SK-N-SH (cell line): ENCODE results near the gene PDGFC. TPM values are rescaled to one million over a fixed set of nuclear protein-coding genes. Genes with fewer than 3 reads are reported as not detected.

Experiments used
- CTCF ChIA-PET: fragments of 300-600, 350-600 bp; formaldehyde crosslinking; extraction: SDS; loops from one replicate; lab custom pipeline; 2021; lab: Yijun Ruan, JAX
- POLR2A ChIA-PET: fragments of 350-600 bp; sonication (Branson Sonifier 250); formaldehyde crosslinking; extraction: SDS; loops from one replicate; lab custom pipeline; 2020; ENCODE audit warnings: antibody characterized with exemption, inconsistent platforms; lab: Yijun Ruan, JAX
- DNase-seq: peaks from one replicate; pipeline ENCODE4 v3.0.0; 2012
- H2AFZ ChIP-seq: fragments of 200-600 bp; sonication (generic); 2 replicates; pipeline ENCODE4 v1.8.1; 2016; ENCODE audit warnings: antibody characterized with exemption, mild to moderate bottlenecking, low read depth
- H3F3A ChIP-seq: fragments of 200-600 bp; sonication (generic); replicated peaks from 2 replicates; pipeline ENCODE3; 2016; ENCODE audit warnings: antibody characterized with exemption, mild to moderate bottlenecking; ENCODE audit not compliant: insufficient read depth
- H3K27ac ChIP-seq, 2 experiments: fragments of 200-500 bp in 1 of 2; fragments of 200-600 bp in 1 of 2; sonication (Bioruptor generic) in 1 of 2; sonication (generic), shearing (Covaris generic) in 1 of 2; 2 replicates each; pipeline versions ENCODE4 v1.5.1 to v1.6.1; 2014 to 2016; ENCODE audit warnings: low read depth in 2 of 2, inconsistent platforms in 1 of 2, low read length in 1 of 2, mild to moderate bottlenecking in 1 of 2, mixed read lengths in 1 of 2
- H3K27me3 ChIP-seq: fragments of 200-600 bp; sonication (generic), shearing (Covaris generic); 2 replicates; pipeline ENCODE4 v1.6.1; 2016; ENCODE audit warnings: mixed run types; ENCODE audit not compliant: insufficient read depth
- H3K36me3 ChIP-seq, 2 experiments: fragments of 200-500 bp in 1 of 2; fragments of 200-600 bp in 1 of 2; sonication (Bioruptor generic) in 1 of 2; sonication (generic) in 1 of 2; replicated peaks in 1 of 2; 2 replicates each; pipeline versions ENCODE3 to v1.5.1; 2014 to 2016; ENCODE audit warnings: low read length in 1 of 2, mild to moderate bottlenecking in 1 of 2; ENCODE audit not compliant: insufficient read depth in 2 of 2, control insufficient read depth in 1 of 2
- H3K4me1 ChIP-seq, 2 experiments: fragments of 200-500 bp in 1 of 2; fragments of 200-600 bp in 1 of 2; sonication (Bioruptor generic) in 1 of 2; sonication (generic), shearing (Covaris generic) in 1 of 2; 2 replicates each; pipeline versions ENCODE4 v1.5.1 to v1.6.1; 2014 to 2016; ENCODE audit warnings: low read depth in 1 of 2, low read length in 1 of 2, mixed run types in 1 of 2; ENCODE audit not compliant: insufficient read depth in 2 of 2, control insufficient read depth in 1 of 2
- H3K4me2 ChIP-seq: fragments of 200-600 bp; sonication (generic), shearing (Covaris generic); 2 replicates; pipeline ENCODE4 v1.6.1; 2017; ENCODE audit warnings: mixed run types
- H3K4me3 ChIP-seq, 2 experiments: fragments of 200-500 bp in 1 of 2; fragments of 200-600 bp in 1 of 2; sonication (Bioruptor generic) in 1 of 2; sonication (generic), shearing (Covaris generic) in 1 of 2; 2 replicates each; pipeline versions ENCODE4 v1.5.1 to v1.8.1; 2014 to 2016; ENCODE audit warnings: low read depth in 2 of 2, inconsistent platforms in 1 of 2, low read length in 1 of 2, mild to moderate bottlenecking in 1 of 2, mixed read lengths in 1 of 2, moderate library complexity in 1 of 2
- H3K79me2 ChIP-seq: fragments of 200-600 bp; sonication (generic); 2 replicates; pipeline ENCODE4 v1.8.1; 2017; ENCODE audit warnings: mild to moderate bottlenecking; ENCODE audit not compliant: insufficient read depth
- H3K9ac ChIP-seq: fragments of 200-600 bp; sonication (generic); 2 replicates; pipeline ENCODE4 v1.6.1; 2017; ENCODE audit warnings: mixed run types
- H3K9me2 ChIP-seq: fragments of 200-600 bp; sonication (generic); 2 replicates; pipeline ENCODE4 v1.6.1; 2017; ENCODE audit warnings: mixed run types
- H3K9me3 ChIP-seq: fragments of 200-600 bp; sonication (generic); 2 replicates; pipeline ENCODE4 v1.6.1; 2017; ENCODE audit warnings: mixed run types, mild to moderate bottlenecking, moderate library complexity
- H4K20me1 ChIP-seq: fragments of 200-600 bp; sonication (generic); 2 replicates; pipeline ENCODE4 v1.6.1; 2017; ENCODE audit warnings: mild to moderate bottlenecking, mixed run types; ENCODE audit not compliant: insufficient read depth
- CHD2 ChIP-seq: fragments of 150-350 bp; IDR thresholded peaks from 2 replicates; pipeline ENCODE4 v1.6.1; 2018; ENCODE audit warnings: low read length; ENCODE audit not compliant: partially characterized antibody
- ELF1 ChIP-seq: IDR thresholded peaks from 2 replicates; pipeline ENCODE4 v1.4.0; 2012
- FOSL2 ChIP-seq: IDR thresholded peaks from 2 replicates; pipeline ENCODE4 v1.4.0; 2012; ENCODE audit warnings: low read depth, mild to moderate bottlenecking, moderate library complexity, borderline replicate concordance
- FOXM1 ChIP-seq: IDR thresholded peaks from 2 replicates; pipeline ENCODE4 v1.4.0; 2012; ENCODE audit warnings: low read depth, mild to moderate bottlenecking
- GABPA ChIP-seq: IDR thresholded peaks from 2 replicates; pipeline ENCODE4 v1.4.0; 2012; ENCODE audit warnings: low read depth, mild to moderate bottlenecking
- GATA2 ChIP-seq: sonication (generic); formaldehyde crosslinking; IDR thresholded peaks from 2 replicates; pipeline ENCODE4 v1.5.0; 2020; ENCODE audit warnings: mild to moderate bottlenecking, missing genetic modification reagents
- IRF3 ChIP-seq: fragments of 150-350 bp; IDR thresholded peaks from 2 replicates; pipeline ENCODE4 v1.6.1; 2016; ENCODE audit warnings: mild to moderate bottlenecking, low read depth, low read length
- JUND ChIP-seq: IDR thresholded peaks from 2 replicates; pipeline ENCODE4 v1.4.0; 2012
- MAX ChIP-seq: IDR thresholded peaks from 2 replicates; pipeline ENCODE4 v1.4.0; 2012; ENCODE audit warnings: low read depth
- NRF1 ChIP-seq: IDR thresholded peaks from 2 replicates; pipeline ENCODE4 v1.6.1; 2012; ENCODE audit warnings: low read depth, mild to moderate bottlenecking, low read length
- PBX3 ChIP-seq: IDR thresholded peaks from 2 replicates; pipeline ENCODE4; 2012
- RAD21 ChIP-seq: IDR thresholded peaks from 2 replicates; pipeline ENCODE4 v1.6.1; 2012; ENCODE audit warnings: mild to moderate bottlenecking, low read length
- RCOR1 ChIP-seq: fragments of 150-350 bp; IDR thresholded peaks from 2 replicates; pipeline ENCODE4 v1.6.1; 2017; ENCODE audit warnings: antibody characterized with exemption, low read length
- RFX5 ChIP-seq: IDR thresholded peaks from 2 replicates; pipeline ENCODE4 v1.6.1; 2012; ENCODE audit warnings: mild to moderate bottlenecking, improper control_type of control experiment, low read length
- SMC3 ChIP-seq: IDR thresholded peaks from 2 replicates; pipeline ENCODE4 v1.6.1; 2012; ENCODE audit warnings: low read depth, low read length, improper control_type of control experiment
- TCF12 ChIP-seq: IDR thresholded peaks from 2 replicates; pipeline ENCODE4 v1.4.0; 2012
- TEAD4 ChIP-seq: IDR thresholded peaks from 2 replicates; pipeline ENCODE4 v1.4.0; 2012; ENCODE audit warnings: mild to moderate bottlenecking, borderline replicate concordance; ENCODE audit not compliant: insufficient read depth
- ZBTB33 ChIP-seq: IDR thresholded peaks from 2 replicates; pipeline ENCODE4 v1.4.0; 2012; ENCODE audit warnings: low read depth, borderline replicate concordance
- WGBS: methylation state at CpG from one replicate; pipeline ENCODE4 v1.1.6; 2017; ENCODE audit warnings: low lambda C conversion rate; 5-methylcytosine and 5-hydroxymethylcytosine counted together
- polyA plus RNA-seq, 3 experiments: library from polyadenylated mRNA; depleted of rRNA; stranded (reverse); fragments of >200 nt; gene quantifications; 2 replicates each; pipeline ENCODE4 v1.2.3, GENCODE V29; 2012
- TF ChIP-seq, protein P1 (sequence below): fragments of 150-350 bp; IDR thresholded peaks from 2 replicates; pipeline ENCODE4 v1.6.1; 2017; ENCODE audit warnings: antibody characterized with exemption, low read length, low read depth, borderline replicate concordance
- TF ChIP-seq, protein P2 (sequence below): fragments of 200-600 bp; sonication (generic); IDR thresholded peaks from 2 replicates; pipeline ENCODE4 v1.6.1; 2017; ENCODE audit warnings: antibody characterized with exemption, mild to moderate bottlenecking, moderate library complexity

PDGFC gene
- polyA plus RNA-seq, 1 of the 3 experiments (the other 2 are of a cell fraction) = 29.8 TPM

GRCh38 chr4:156968479-156968984, 3.1 kb downstream of the PDGFC start:
- peaks cover 9 to 23% of the 10 kb centered on the region in 2 experiments; a peak in 3 of 4 replicates for H3K4me1 ChIP-seq
- H3K4me3 ChIP-seq = peak overlapping the region; percentile 76 to 97; a peak in 3 of 4 replicates
- peak overlapping the region; percentile 93 for H3K4me2 ChIP-seq
- peak; percentile 42 for DNase-seq
- no peaks in the 10 kb centered on the region for H3K9me3 ChIP-seq
- peak overlapping the region; percentile 81 for H3K9ac ChIP-seq
- ChIA-PET CTCF (interaction anchor here (0.6 to 3.7 kb wide), 21 partner anchors 9 to 975 kb away, joined by 3 to 23 read pairs (median 4); partner anchors contain the start of gene GRIA2), POLR2A (no interaction called here)
- H4K20me1 ChIP-seq = no peaks in the 10 kb centered on the region
- H3K36me3 ChIP-seq = peaks cover 0 to 2% of the 10 kb centered on the region in 2 experiments
- H3F3A ChIP-seq = peaks cover 12% of the 10 kb centered on the region
- H2AFZ ChIP-seq = no peak overlapping the region
- WGBS = 7% methylated on average over 2 of the region's 2 CpGs
- H3K79me2 ChIP-seq = peaks cover 75% of the 10 kb centered on the region
- peak; percentile 63 for TF ChIP-seq SMC3
- TF ChIP-seq PBX3 = no peak
- TF ChIP-seq, protein P1, sequence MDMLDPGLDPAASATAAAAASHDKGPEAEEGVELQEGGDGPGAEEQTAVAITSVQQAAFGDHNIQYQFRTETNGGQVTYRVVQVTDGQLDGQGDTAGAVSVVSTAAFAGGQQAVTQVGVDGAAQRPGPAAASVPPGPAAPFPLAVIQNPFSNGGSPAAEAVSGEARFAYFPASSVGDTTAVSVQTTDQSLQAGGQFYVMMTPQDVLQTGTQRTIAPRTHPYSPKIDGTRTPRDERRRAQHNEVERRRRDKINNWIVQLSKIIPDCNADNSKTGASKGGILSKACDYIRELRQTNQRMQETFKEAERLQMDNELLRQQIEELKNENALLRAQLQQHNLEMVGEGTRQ = no peak
- TF ChIP-seq, protein P2, sequence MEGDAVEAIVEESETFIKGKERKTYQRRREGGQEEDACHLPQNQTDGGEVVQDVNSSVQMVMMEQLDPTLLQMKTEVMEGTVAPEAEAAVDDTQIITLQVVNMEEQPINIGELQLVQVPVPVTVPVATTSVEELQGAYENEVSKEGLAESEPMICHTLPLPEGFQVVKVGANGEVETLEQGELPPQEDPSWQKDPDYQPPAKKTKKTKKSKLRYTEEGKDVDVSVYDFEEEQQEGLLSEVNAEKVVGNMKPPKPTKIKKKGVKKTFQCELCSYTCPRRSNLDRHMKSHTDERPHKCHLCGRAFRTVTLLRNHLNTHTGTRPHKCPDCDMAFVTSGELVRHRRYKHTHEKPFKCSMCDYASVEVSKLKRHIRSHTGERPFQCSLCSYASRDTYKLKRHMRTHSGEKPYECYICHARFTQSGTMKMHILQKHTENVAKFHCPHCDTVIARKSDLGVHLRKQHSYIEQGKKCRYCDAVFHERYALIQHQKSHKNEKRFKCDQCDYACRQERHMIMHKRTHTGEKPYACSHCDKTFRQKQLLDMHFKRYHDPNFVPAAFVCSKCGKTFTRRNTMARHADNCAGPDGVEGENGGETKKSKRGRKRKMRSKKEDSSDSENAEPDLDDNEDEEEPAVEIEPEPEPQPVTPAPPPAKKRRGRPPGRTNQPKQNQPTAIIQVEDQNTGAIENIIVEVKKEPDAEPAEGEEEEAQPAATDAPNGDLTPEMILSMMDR = peak; percentile 91
- TF ChIP-seq RAD21 = peak; percentile 78
- TF ChIP-seq JUND = no peak
- peak; percentile 54 for TF ChIP-seq NRF1
- TF ChIP-seq MAX = peak; percentile 53; the same call in 1 of the 2 replicates
- TF ChIP-seq TCF12 = 0 out of 2 replicates have a peak, but pooled peaks have one; percentile 28
- TF ChIP-seq RFX5 = no peak
- no peak for TF ChIP-seq FOSL2
- TF ChIP-seq FOXM1 = no peak
- 0 out of 2 replicates have a peak, but pooled peaks have one; percentile 15 for TF ChIP-seq RCOR1
- TF ChIP-seq ELF1 = peak; percentile 50
- H3K27me3 ChIP-seq = no peaks in the 10 kb centered on the region
- no peaks in the 10 kb centered on the region for H3K9me2 ChIP-seq
- peak overlapping the region in 1 of 2 experiments; percentile 68; a peak in 1 of 4 replicates for H3K27ac ChIP-seq

GRCh38 chr4:156966836-156967235, 4.8 kb downstream of the PDGFC start:
- Histone ChIP-seq H3F3A (peaks cover 3% of the 10 kb centered on the region), H3K9me3 (no peaks in the 10 kb centered on the region), H3K4me3 (no peak overlapping the region), H3K27me3 (no peaks in the 10 kb centered on the region), H3K79me2 (peaks cover 92% of the 10 kb centered on the region), H3K9me2 (no peaks in the 10 kb centered on the region), H3K4me2 (no peak overlapping the region; the same call in 1 of the 2 replicates), H3K27ac (no peak overlapping the region), H4K20me1 (no peaks in the 10 kb centered on the region), H2AFZ (no peak overlapping the region), H3K36me3 (peaks cover 0 to 2% of the 10 kb centered on the region in 2 experiments), H3K4me1 (peaks cover 6 to 35% of the 10 kb centered on the region in 2 experiments), H3K9ac (no peak overlapping the region)
- 91% methylated on average over 2 of the region's 2 CpGs for WGBS
- POLR2A ChIA-PET = no interaction called here
- no peak for DNase-seq
- CTCF ChIA-PET = interaction anchor here (2.5 kb wide), 1 partner anchor 492 kb away, joined by 15 read pairs; no protein-coding TSS in a partner anchor
- TF ChIP-seq IRF3 (no peak), CHD2 (no peak), FOXM1 (no peak), GATA2 (CRISPR knock-in tag) (no peak), ZBTB33 (no peak), RCOR1 (no peak), TCF12 (no peak), GABPA (no peak), FOSL2 (no peak), TEAD4 (no peak)
